ENCODE measurements around the gene CEP85.

GRCh38 chr1:26190373-26190987 is 43.5 kb upstream of the CEP85 start, which contains the start of gene CATSPER4:
- no peak for TF ChIP-seq EZH2 (IDR thresholded peaks at IDR 0.05)
- TF ChIP-seq CTCF (IDR thresholded peaks at IDR 0.05 in 2 of 3, conservative IDR thresholded peaks at IDR 0.05 in 1 of 3; ENCODE audit: borderline replicate concordance in 1 of 3, insufficient read depth in 1 of 3, low read depth in 2 of 3, low read length in 2 of 3) = peak; percentile 21 to 32 (median 25); a peak in 4 of 6 replicates
- no peak for TF ChIP-seq EZH2phosphoT487 (IDR thresholded peaks at IDR 0.05; ENCODE audit: borderline replicate concordance)
- TF ChIP-seq POLR2AphosphoS5 (IDR thresholded peaks at IDR 0.05; ENCODE audit: low read depth, low read length) = no peak
- no peak for TF ChIP-seq POLR2A (IDR thresholded peaks at IDR 0.05; ENCODE audit: borderline replicate concordance, extremely low read depth, insufficient read depth, insufficient read length)
